ENCODE measurements around the gene ZCWPW1.

- TF ChIP-seq EZH2phosphoT487 (IDR thresholded peaks at IDR 0.05; ENCODE audit: insufficient read depth, low read depth), result no peak
- TF ChIP-seq EZH2 (IDR thresholded peaks at IDR 0.05; ENCODE audit: insufficient read depth, poor library complexity, severe bottlenecking), result no peak
These were observed 48.3 kb downstream of the ZCWPW1 start for GRCh38 chr7:100380196-100380595.
